Activated CD4-positive, CD25-positive, alpha-beta regulatory T cell (primary cell): ENCODE results near the gene BOD1.
A peak's percentile ranks its signal among the peaks of the same experiment; 100 is the strongest.

Experiments
- DNase-seq, 4 experiments: peaks; one replicate each; lab custom pipeline; 2025; lab: John Stamatoyannopoulos, UW

The BOD1 gene

DNA sequence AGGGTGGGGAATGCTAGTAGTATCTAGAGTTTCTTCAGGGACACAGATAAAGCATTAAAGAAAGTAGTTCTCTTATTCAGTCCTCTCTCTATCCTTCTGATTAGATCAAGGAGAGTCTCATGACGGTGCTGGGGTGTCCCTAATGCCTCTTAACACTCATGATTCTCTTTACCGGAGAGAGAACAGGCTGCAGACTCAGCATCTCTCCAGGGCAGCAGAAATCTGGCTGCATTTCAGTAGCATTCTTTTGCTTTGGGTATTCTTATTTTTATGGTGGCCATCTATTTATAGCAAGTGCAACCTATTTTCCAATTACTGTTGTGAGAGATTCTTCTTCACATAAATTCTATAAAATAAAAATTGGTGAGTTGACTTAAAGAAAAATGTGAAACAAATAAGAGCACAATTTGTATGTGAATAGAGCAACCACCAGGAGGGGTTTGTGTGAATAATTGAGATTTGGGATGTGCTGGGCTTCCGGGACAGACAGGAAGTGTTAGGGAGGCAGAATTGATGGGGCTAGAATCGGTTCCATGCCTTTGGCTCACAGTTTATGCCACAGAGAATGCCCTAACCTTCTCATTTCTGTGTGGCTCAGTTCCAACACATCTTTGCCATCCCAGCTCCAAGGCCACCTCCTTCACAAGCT, 23.8 kb upstream of the BOD1 start:
- DNase-seq = no peak

DNA sequence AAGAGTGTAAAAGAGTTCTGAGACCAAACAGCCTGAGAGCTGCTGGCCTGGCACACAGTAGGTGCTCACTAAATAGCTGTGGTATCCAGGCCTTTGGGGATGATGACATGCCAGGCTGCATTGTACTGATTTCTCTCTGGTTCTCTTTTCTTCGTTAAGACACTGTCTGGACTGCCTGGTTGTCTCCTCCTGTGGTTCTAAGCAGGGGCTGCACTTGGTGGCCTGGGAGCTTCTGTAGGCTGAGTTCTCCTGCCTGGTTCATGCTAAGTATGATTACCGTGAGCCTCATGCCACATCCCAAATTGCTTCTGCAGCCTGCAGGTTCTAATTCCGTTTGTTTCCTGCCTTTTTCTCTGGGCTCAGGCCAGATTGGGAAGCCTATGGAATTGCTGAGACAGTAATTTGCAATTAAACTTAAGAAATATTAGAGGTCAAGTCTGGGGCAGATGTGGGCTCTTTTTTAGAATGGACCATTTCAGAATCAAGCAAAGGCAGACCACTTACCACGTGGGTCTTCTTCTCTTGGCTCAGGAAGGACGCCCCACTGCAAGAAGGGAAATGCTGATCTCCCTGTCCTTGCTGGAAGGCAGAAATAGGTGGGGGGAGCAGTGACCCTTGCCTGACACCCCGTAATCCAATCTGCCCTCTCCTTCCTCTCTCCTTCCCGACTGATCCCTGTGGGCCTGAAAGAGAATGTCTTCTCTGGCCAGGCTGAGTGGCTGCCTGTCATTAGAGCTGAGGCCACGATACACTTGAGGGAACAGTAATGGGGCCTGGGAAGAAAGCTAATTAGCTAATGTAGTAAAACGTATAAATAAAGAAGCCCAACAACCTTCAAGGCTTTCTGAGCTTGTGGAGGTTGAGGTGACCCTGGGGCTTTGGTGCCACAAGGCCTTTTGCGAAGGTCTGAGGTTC, 21.9 kb upstream of the BOD1 start:
- DNase-seq = no peak

GRCh38 chr5:173637340-173637739, 20.9 kb upstream of the BOD1 start:
- DNase-seq = no peak

DNA sequence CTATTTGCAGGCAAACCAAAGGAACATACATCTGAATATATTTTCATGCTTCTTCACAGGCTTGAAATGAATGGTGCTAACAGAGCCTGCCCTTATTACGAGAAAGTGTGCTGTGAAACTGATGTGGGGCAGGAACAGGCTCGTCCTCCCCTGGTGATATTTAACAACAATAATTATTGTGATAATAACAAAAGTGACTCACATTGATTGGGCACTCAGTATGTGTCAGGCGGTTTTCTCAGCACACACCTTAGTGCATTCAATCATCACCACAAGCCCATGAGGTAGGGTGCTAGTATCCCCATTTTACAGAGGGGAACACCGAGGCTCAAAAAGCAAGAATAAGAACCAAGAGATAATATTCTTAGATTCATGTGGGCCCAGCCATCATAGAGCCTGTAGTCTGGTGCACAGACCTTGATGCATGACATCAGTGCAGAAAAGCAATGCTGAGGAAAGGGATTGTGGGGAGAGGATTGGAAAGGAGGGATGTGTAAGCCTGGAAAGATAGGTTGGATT, 18.1 kb upstream of the BOD1 start:
- DNase-seq = no peak

GRCh38 chr5:173633304-173633703, 16.9 kb upstream of the BOD1 start:
- no peak for DNase-seq

GRCh38 chr5:173631478-173631877, 15.0 kb upstream of the BOD1 start:
- no peak for DNase-seq

GRCh38 chr5:173630724-173631365, 14.4 kb upstream of the BOD1 start:
- no peak for DNase-seq

- DNase-seq = no peak
These were observed 13.2 kb upstream of the BOD1 start for GRCh38 chr5:173629628-173630027.

DNA sequence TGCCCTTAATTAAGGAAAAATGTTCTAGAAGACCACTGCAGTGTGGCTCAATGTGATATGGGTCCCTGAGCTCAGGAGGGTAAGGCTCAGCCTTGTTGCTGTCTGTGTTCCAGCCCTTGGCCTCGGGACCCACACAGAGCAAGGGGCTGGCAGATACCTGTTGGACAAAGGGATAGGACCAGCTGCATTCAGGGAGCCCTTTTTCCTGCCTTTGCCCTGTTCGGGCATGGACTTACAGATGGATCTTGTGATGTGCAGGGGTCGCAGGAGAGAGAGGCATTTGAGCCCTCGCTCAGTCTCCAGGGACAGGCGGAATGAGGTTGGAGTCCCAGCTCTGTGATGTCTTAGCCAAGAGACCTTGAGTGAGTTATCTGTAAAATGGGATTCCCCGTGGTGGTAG, 12.1 kb upstream of the BOD1 start:
- DNase-seq = no peak

DNA sequence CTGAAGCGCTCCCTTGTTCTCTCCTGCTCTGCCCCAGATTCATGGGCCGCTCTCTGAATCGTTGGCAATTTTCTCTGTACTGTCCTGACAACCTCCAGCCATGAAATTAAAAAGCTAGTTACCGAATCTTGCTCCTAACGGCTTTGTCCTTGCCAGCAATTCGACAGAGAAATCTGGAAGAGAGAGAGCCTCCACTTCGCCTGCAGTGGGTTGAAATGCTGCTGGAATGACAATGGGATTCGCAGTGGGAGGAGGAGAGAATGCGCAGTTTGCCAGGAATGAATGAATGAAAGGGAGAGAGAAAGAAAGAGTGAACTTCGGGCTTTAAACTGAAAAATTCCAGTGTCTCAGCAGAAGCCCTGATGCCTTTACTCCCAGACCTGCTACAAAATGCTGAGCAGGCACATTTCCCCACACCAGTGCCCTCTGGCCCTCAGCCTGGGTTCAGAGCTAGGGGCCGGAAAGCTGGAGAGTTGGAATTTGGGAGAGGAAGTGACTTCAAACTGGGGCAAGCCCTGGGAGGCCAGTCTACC, 11.5 kb upstream of the BOD1 start:
- no peak for DNase-seq

DNA sequence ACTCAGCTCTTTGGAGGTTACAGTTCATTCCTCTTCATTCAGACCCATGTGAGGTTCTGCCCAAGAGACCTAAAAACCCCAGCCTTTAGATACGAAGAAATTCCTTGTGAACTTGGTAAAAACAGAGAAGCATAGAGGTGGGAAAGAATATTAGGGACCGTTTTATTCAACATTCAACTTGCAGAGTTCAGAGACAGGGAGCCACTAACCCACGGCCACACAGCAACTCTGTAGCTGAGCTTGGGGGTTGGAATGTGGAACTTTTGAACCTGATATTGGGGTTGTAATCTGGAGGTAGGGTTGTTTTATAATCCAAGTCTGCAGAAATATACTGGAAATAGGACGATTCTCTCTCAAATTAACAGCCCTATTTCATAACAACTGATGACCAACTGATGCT, 10.8 kb upstream of the BOD1 start:
- DNase-seq = no peak

DNA sequence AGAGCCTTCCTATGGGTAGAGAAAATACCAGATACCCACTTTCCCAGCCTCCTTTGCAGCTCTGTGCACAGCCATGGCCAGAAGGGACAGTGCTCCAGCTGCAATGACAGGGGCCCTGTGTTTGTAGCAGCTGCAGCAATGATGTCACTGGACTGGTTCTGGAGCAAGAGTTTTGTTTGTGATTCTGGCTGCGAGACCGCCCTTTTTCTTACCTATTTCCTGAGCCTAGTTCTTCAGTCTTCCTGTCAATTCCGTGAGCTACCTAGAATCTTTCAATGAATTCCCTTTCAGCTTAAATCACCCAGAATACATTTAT, 10.0 kb upstream of the BOD1 start:
- DNase-seq = no peak

DNA sequence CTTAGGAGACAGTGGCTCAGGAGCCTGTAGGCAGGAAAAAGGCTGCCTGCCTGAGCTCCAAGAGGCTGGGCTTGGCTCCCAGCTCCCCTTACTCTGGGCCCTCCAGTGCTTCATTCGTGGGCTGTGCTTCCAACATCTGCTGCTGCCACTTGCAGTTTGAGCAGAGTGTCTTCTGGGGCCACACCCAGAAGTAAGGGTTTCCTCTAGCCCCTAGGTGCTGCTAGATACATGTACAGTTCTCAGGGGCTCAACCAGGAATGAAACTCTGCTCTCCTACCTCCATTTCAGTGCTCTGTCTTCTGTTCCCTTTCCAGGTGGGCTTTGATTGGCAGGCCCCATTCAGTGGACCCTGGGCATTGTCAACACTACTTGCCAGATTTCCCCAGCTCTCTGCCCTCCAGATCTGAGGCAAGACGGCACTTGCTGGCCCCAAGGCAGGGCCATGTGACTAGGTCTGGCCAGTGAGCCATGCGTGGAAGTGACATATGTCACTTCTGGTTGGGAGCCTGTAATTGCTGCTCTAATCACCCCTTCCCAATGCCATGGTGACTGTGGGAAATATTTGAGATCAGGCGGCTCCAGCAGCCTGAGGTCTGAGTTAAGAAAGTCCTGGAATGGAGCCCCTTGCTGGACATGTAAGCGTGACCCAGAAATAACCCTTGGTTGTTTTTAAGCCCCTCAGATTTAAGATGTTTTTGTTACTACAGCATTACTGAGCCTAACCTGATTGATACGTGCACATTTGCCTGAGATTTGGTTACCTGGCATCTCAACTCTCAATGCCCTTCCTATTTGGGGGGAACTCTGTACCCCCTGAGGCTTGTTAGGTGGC, 9.4 kb upstream of the BOD1 start:
- DNase-seq = no peak

GRCh38 chr5:173625261-173625660, 8.8 kb upstream of the BOD1 start:
- no peak for DNase-seq

DNA sequence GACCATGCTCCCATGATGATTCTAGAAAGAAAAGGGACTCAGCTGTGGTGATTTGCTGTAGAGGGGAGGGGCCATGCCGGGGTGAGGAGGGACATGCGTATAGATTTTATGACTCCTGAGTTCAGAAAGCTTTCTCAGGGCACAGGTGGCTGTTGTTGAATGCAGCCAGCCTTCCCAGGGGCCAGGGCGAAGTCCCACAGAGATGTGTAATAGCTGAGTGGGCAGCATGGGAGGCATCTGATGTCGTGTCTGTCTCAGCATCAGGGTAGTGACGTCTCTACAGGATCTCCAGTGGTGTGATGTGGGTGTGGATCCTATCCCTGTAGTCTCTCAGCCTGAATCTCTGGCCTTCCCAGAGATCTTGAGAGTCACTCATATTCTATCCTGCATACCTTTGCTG, 7.8 kb upstream of the BOD1 start:
- no peak for DNase-seq

DNA sequence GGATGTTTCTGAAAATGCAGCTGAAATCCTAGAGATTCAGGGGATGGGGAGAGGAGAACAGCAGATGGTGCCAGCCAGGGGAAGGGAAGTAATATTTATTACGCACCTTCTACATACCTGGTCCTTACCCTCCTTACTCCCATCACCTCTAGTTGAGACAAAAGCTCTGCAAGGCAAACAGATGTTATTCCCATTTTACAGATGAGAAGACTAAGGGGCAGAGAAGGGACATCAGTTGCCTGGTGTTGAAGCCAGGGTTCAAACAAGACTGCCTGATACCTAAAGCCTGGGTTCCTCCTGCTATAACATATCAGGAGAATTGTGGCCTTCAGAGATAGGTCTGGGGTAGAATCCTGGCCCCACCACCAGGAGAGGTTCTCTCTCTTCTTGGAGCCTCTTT, 7.3 kb upstream of the BOD1 start:
- DNase-seq = no peak

DNA sequence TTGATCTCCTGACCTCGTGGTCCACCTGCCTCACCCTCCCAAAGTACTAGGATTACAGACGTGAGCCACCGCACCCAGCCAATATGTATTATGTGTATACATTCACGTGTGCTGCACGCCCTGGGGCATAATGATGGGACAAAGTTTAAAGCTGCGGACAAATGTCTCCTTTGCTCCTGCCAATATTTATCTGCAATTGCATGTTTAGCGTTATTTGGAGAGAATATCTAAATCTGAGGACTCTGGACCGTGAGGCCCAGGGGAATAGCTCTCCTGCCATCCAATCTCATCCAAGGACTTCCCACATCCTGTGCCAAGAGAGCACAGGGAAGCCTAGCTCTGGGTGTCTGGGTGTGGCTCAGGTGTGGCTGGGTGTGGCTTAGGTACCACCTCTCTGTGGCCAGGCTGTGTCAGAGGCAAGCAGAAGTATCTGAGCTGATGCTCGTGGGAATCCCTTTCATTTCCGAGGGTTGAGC, 6.9 kb upstream of the BOD1 start:
- DNase-seq = no peak

DNA sequence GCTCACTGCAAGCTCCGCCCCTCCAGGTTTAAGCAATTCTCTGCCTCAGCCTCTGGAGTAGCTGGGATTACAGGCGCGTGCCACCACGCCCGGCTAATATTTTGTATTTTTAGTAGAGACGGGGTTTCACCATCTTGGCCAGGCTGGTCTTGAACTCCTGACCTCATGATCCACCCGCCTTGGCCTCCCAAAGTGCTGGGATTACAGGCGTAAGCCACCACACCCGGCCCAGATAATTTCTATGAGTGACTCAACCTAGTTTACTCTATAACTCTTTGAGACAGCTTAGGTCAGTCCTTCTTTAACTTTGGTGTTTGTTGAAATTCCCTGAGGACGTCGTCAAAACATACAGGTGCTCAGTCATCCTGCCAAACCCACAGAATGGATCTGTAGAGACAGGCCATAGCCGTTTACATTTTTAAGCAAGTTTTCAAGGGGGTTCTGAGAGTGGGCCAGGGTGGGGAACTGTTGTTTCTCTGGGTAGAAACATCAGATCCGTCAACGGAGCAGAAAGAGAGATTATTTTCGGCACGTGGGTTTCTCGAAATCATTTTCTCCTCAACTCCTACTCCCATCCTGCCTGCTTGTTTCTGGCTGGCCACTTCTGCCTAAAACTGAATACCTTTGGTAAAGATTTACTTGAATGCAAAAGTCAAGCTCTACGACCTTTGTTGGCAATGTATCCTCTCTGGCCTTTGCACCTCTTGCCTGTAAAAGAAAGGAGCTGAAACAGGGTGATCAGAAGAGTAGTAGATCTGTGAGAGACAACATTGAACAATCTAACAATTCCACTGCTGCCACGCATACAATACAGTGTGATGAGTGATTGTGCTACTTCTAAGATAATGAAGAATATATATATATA, 6.0 kb upstream of the BOD1 start:
- DNase-seq = no peak

- DNase-seq = no peak
These were observed 4.3 kb upstream of the BOD1 start for GRCh38 chr5:173620784-173621183.

- peak in 1 of 4 experiments; percentile 8 for DNase-seq
These were observed 2.6 kb upstream of the BOD1 start for GRCh38 chr5:173618927-173619519.
